ENCODE data around the gene PLA2G4E. TPM values are rescaled to one million over a fixed set of nuclear protein-coding genes. Genes with fewer than 3 reads are reported as not detected.

PLA2G4E gene
- total and polyA plus RNA-seq, 8 donors: 0.78 TPM; not detected in 7

DNA sequence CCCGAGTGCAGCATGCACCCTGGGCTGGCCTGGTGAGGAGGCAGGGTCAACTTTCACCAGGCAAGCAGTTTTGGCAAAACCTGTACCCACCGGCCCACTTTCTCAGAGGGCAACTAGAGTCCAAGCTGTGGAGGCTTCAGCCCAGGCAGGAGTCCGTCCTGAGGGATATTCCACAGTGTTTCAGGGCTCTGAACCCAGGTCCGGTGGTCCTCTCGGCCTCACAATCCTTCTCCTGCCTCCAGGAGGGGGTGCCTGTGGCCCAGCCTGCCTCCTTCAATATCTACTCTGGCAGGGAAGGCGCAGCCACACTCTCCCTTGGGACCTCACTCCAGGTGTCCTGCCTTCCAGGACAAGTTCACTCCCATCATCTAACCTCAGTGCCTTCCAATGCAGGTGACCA, 3.9 kb downstream of the PLA2G4E start:
- intact Hi-C loops (cut with DNase I; ENCODE audit: low total_unique reads): no loop called here
- Histone ChIP-seq H3K36me3 (no peaks in the 10 kb centered on the region), H3K4me1 (peaks cover 0 to 9% (median 0%) of the 10 kb centered on the region in 4 donors), H3K9me3 (no peaks in the 10 kb centered on the region), H3K27me3 (no peaks in the 10 kb centered on the region), H3K4me3 (no peak overlapping the region), H3K27ac (no peak overlapping the region)
- DNase-seq: no peak
- TF ChIP-seq POLR2AphosphoS5 (IDR thresholded peaks at IDR 0.05) (no peak), EP300 (IDR thresholded peaks at IDR 0.05) (no peak), POLR2A (IDR thresholded peaks at IDR 0.05) (no peak)
- TF ChIP-seq, protein P1, sequence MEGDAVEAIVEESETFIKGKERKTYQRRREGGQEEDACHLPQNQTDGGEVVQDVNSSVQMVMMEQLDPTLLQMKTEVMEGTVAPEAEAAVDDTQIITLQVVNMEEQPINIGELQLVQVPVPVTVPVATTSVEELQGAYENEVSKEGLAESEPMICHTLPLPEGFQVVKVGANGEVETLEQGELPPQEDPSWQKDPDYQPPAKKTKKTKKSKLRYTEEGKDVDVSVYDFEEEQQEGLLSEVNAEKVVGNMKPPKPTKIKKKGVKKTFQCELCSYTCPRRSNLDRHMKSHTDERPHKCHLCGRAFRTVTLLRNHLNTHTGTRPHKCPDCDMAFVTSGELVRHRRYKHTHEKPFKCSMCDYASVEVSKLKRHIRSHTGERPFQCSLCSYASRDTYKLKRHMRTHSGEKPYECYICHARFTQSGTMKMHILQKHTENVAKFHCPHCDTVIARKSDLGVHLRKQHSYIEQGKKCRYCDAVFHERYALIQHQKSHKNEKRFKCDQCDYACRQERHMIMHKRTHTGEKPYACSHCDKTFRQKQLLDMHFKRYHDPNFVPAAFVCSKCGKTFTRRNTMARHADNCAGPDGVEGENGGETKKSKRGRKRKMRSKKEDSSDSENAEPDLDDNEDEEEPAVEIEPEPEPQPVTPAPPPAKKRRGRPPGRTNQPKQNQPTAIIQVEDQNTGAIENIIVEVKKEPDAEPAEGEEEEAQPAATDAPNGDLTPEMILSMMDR (IDR thresholded peaks at IDR 0.05): no peak
- WGBS, 5 donors: 85 to 95% (median 87%) methylated on average over 5 to 6 of the region's 6 CpGs

DNA sequence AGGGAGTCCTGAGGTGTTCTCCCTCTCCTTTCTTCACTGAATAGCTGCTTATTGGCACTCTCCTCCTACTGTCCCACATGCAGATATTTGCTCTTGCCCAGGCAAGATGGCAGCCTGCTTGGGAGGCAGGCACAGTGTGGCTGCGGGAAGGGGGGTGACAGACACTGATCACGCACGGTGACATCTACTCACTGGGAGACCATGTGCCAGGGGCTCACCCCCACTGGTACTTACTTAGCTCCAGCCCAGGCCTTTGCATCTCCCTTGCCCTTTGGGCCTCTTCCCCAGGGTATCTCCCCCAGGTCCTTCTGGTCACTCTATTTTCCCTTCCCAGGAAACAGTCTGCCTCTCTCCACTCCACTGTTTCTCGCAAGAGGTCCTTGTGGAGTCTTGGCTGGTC, 6.4 kb downstream of the PLA2G4E start:
- Histone ChIP-seq H3K27ac (no peak overlapping the region), H3K9me3 (no peaks in the 10 kb centered on the region), H3K36me3 (no peaks in the 10 kb centered on the region), H3K27me3 (no peaks in the 10 kb centered on the region), H3K4me1 (peaks cover 0 to 13% (median 0%) of the 10 kb centered on the region in 4 donors), H3K4me3 (no peak overlapping the region)
- DNase-seq: no peak
- 81 to 98% (median 93%) methylated on average over 4 of the region's 4 CpGs for WGBS, 5 donors
- intact Hi-C loops (cut with DNase I; ENCODE audit: low total_unique reads): no loop called here
- TF ChIP-seq, protein P1 (IDR thresholded peaks at IDR 0.05): no peak
- TF ChIP-seq POLR2A (IDR thresholded peaks at IDR 0.05) (no peak), EP300 (IDR thresholded peaks at IDR 0.05) (no peak), POLR2AphosphoS5 (IDR thresholded peaks at IDR 0.05) (no peak)

- WGBS, 5 donors: 87 to 92% (median 89%) methylated on average over 9 to 10 of the region's 10 CpGs
- Histone ChIP-seq H3K4me3 (no peak overlapping the region), H3K27ac (no peak overlapping the region), H3K4me1 (peaks cover 0 to 13% (median 0%) of the 10 kb centered on the region in 4 donors), H3K9me3 (no peaks in the 10 kb centered on the region), H3K27me3 (no peaks in the 10 kb centered on the region), H3K36me3 (no peaks in the 10 kb centered on the region)
- TF ChIP-seq, protein P1 (IDR thresholded peaks at IDR 0.05): no peak
- TF ChIP-seq POLR2AphosphoS5 (IDR thresholded peaks at IDR 0.05): no peak
- TF ChIP-seq EP300 (IDR thresholded peaks at IDR 0.05): no peak
- TF ChIP-seq POLR2A (IDR thresholded peaks at IDR 0.05): no peak
- intact Hi-C loops (cut with DNase I; ENCODE audit: low total_unique reads): no loop called here
- DNase-seq: no peak
Observed at GRCh38 chr15:42012928-42013482, 7.8 kb downstream of the PLA2G4E start.

DNA sequence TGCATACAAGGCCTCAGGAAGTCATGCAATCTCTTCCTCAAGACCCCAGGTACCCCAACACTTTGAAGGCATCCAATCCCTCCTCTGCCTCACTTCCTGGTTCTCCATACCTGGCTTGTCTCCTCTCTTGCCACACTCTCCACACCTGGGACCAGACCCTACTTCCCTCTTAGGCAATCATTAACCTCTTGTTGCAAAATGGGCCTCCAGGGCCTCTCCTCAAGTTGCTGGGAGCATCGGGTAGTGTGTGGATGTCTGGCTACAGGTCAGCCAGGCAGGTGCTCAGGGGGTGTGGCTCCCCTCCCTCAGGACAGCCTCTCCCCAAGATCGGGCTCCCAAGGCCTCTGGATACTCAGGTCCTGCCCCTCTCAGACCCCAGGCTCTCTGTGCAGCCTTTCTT, 8.6 kb downstream of the PLA2G4E start:
- no peaks in the 10 kb centered on the region for H3K36me3 ChIP-seq
- no peaks in the 10 kb centered on the region for H3K9me3 ChIP-seq
- no peak overlapping the region for H3K27ac ChIP-seq
- no peak overlapping the region for H3K4me3 ChIP-seq
- H3K27me3 ChIP-seq: no peaks in the 10 kb centered on the region
- peaks cover 0 to 13% (median 0%) of the 10 kb centered on the region in 4 donors for H3K4me1 ChIP-seq
- TF ChIP-seq, protein P1 (IDR thresholded peaks at IDR 0.05): no peak
- TF ChIP-seq POLR2AphosphoS5 (IDR thresholded peaks at IDR 0.05) (no peak), EP300 (IDR thresholded peaks at IDR 0.05) (no peak), POLR2A (IDR thresholded peaks at IDR 0.05) (no peak)
- intact Hi-C loops (cut with DNase I; ENCODE audit: low total_unique reads): no loop called here
- DNase-seq: peak; percentile 39 to 80
- WGBS, 5 donors: 15 to 56% (median 29%) methylated on average over 2 of the region's 2 CpGs
